NT2/D1 (cell line): ENCODE measurements around the gene WBP1.
A peak's percentile ranks its signal among the peaks of the same experiment; 100 is the strongest.

Experiments used
- DNase-seq: peaks from one replicate; pipeline ENCODE4 v3.0.0-alpha.2; 2011; ENCODE audit warnings: low read depth, low spot score
- H3K27me3 ChIP-seq: 2 replicates; pipeline ENCODE4 v1.6.0; 2011; ENCODE audit warnings: mild to moderate bottlenecking; ENCODE audit not compliant: insufficient read length, insufficient read depth
- H3K36me3 ChIP-seq: 2 replicates; pipeline ENCODE4 v1.6.1; 2011; ENCODE audit warnings: mild to moderate bottlenecking, low read length, mixed read lengths; ENCODE audit not compliant: insufficient read depth, insufficient read length
- H3K4me1 ChIP-seq: 2 replicates; pipeline ENCODE4 v1.5.1; 2011; ENCODE audit not compliant: insufficient read depth, insufficient read length
- H3K4me3 ChIP-seq: 2 replicates; pipeline ENCODE4 v1.5.1; 2011; ENCODE audit warnings: low read depth; ENCODE audit not compliant: insufficient read length
- H3K9ac ChIP-seq: 2 replicates; pipeline ENCODE4 v1.6.0; 2011; ENCODE audit warnings: low read depth; ENCODE audit not compliant: insufficient read length
- H3K9me3 ChIP-seq: 2 replicates; pipeline ENCODE4 v1.5.1; 2011; ENCODE audit warnings: mild to moderate bottlenecking, low read length; ENCODE audit not compliant: insufficient read depth
- SUZ12 ChIP-seq: IDR thresholded peaks from 2 replicates; pipeline ENCODE4 v1.6.1; 2011; ENCODE audit not compliant: insufficient read length, insufficient read depth; ENCODE audit errors: extremely low read depth
- YY1 ChIP-seq: IDR thresholded peaks from 2 replicates; pipeline ENCODE4 v1.6.1; 2011; ENCODE audit not compliant: insufficient read length, insufficient read depth
- ZNF274 ChIP-seq: IDR thresholded peaks from 2 replicates; pipeline ENCODE4 v1.6.1; 2011; ENCODE audit warnings: mild to moderate bottlenecking, low read depth, low read length

The WBP1 gene

DNA sequence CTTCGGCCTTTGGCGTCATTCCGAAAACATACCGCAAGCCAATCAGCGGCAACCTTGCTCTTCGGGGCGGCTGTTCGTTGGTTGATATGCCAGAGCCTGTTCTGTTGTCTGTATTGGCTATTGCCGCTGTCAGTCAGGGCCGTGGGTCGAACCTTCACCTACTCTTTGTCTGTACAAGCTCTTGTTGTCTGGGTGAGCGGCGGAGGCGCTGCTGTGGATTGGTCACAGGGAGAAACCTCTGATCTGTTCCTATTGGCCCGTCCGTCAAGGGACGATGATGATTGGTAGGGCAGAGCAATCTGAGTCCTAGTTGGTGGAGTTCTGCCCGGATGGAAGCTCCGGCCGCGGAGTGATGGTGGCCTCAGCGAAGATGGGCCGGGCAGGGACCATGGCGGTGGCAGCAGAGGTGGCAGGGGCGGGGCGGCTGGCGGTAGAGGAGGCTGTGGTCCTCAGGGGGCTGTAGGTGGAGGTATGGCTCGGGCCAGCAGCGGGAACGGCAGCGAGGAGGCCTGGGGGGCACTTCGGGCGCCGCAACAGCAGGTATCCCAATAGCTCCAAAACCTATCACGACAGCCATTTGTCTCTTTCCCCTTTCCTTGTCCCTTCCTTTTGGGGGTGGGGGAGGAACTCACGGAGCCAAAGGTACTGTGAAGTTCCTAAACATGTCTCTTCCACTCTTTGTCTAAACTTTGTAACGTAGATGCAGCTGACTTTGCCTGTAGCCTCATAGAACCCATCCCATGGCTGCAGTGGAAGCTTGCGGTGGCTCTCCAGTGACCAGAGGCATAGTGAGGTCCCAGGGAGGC, at the start of gene WBP1:
TSS of gene WBP1 (plus strand) at position 307 of the 806 bp plus-strand sequence. CDS start at position 472, 165 bp downstream.
- H3K36me3 ChIP-seq: peaks cover 33% of the 10 kb centered on the region
- no peaks in the 10 kb centered on the region for H3K9me3 ChIP-seq
- TF ChIP-seq YY1 (peak; percentile 45), ZNF274 (no peak), SUZ12 (no peak)
- peak within 1 kb of the TSS; percentile 86 for H3K4me3 ChIP-seq
- DNase-seq: peak; percentile 99
- H3K4me1 ChIP-seq: no peaks in the 10 kb centered on the region
- H3K27me3 ChIP-seq: no peaks in the 10 kb centered on the region
- H3K9ac ChIP-seq: peak within 1 kb of the TSS; percentile 95

GRCh38 chr2:74413001-74413698, 45.1 kb upstream of the WBP1 start:
- H3K9me3 ChIP-seq: no peaks in the 10 kb centered on the region
- no peak overlapping the region for H3K4me3 ChIP-seq
- H3K36me3 ChIP-seq: no peaks in the 10 kb centered on the region
- TF ChIP-seq SUZ12: no peak
- no peak for TF ChIP-seq YY1
- no peak for TF ChIP-seq ZNF274
- no peaks in the 10 kb centered on the region for H3K27me3 ChIP-seq
- peaks cover 12% of the 10 kb centered on the region for H3K4me1 ChIP-seq
- DNase-seq: no peak
- H3K9ac ChIP-seq: no peak overlapping the region

- TF ChIP-seq YY1 (no peak), ZNF274 (no peak), SUZ12 (no peak)
- H3K27me3 ChIP-seq: peaks cover 2% of the 10 kb centered on the region
- H3K4me1 ChIP-seq: peaks cover 12% of the 10 kb centered on the region
- no peaks in the 10 kb centered on the region for H3K36me3 ChIP-seq
- no peak overlapping the region for H3K9ac ChIP-seq
- H3K9me3 ChIP-seq: no peaks in the 10 kb centered on the region
- no peak for DNase-seq
- H3K4me3 ChIP-seq: no peak overlapping the region
Measured at GRCh38 chr2:74414441-74414840, 43.8 kb upstream of the WBP1 start.

DNA sequence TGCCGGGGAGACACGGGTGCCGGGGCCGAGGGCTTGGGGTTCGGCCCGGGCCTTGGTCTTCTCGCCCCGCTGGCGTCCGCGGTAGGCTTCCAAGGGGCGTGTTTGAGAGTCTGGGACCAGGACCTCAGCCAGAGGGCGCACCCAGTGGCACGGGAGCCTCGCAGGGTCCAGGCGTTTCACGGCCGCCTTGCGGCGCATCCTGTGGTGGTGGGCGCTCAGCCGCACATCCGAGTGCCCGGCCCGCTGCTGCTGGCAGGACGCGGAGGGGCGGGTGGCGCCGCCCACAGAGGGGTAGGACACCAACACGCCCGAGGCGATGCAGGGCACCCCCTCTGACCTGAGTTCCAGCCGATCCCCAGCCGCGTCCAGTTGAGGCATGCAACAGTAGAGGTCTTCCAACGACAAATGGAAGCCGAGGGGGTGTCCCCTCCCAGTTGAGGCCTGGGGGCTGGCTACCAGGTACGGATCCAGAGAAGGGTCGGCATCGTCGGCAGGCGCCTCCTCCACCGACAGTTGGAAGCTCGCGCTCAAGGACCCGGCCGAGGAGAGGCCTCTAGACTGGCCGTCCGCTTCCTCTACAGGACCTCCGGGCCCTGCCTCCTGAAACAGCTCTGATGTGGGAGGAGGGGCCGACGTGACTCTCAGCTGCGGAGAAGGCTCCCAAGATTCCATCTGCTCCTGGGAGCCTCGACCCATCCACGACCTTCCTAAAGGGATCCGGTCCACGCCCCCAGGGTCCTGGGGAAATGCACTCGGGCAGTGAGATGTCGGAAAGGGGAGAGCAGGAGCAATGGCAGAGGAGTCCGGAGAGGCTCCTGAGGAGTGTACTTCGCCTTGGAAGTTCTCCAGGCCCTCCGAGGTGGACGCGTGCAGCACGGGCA, 43.1 kb upstream of the WBP1 start:
- no peak for TF ChIP-seq YY1
- no peak for TF ChIP-seq ZNF274
- TF ChIP-seq SUZ12: no peak
- H3K4me3 ChIP-seq: no peak overlapping the region
- no peaks in the 10 kb centered on the region for H3K36me3 ChIP-seq
- H3K9me3 ChIP-seq: no peaks in the 10 kb centered on the region
- H3K4me1 ChIP-seq: peaks cover 12% of the 10 kb centered on the region
- H3K27me3 ChIP-seq: peaks cover 6% of the 10 kb centered on the region
- no peak overlapping the region for H3K9ac ChIP-seq
- DNase-seq: no peak

DNA sequence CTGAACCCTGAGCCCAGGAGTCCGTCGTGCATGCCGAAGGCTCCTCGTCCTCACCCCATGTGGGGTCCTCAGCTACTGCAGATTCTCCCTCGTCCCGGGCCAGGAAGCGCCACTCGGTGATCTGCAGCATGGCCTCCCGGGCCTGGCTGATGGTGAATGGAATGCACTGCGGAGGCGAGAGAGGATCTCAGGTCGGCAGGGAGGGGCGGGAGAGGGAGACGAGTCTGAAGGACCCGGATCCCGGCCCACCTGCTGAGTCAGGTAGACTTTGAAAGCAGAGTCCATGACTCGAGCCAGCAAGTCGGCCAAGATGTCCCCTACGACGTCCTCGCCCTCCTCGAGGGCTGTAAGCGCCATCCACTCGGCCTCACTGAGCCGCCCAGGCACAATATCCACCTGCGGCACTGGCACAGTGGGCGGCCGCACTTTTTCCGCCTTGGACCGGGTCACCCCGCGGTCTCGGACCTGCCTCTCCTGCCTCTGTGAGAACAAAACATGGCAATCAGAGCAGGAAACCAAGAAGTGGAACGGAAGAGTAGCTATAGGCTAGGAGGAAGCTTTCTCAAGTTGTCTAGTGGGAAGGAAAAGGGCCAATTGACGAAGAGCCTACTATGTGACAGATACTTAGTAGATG, 42.4 kb upstream of the WBP1 start:
- no peaks in the 10 kb centered on the region for H3K36me3 ChIP-seq
- peaks cover 13% of the 10 kb centered on the region for H3K27me3 ChIP-seq
- TF ChIP-seq YY1: no peak
- no peak for TF ChIP-seq ZNF274
- TF ChIP-seq SUZ12: no peak
- DNase-seq: no peak
- no peak overlapping the region for H3K4me3 ChIP-seq
- peaks cover 12% of the 10 kb centered on the region for H3K4me1 ChIP-seq
- H3K9ac ChIP-seq: no peak overlapping the region
- no peaks in the 10 kb centered on the region for H3K9me3 ChIP-seq

DNA sequence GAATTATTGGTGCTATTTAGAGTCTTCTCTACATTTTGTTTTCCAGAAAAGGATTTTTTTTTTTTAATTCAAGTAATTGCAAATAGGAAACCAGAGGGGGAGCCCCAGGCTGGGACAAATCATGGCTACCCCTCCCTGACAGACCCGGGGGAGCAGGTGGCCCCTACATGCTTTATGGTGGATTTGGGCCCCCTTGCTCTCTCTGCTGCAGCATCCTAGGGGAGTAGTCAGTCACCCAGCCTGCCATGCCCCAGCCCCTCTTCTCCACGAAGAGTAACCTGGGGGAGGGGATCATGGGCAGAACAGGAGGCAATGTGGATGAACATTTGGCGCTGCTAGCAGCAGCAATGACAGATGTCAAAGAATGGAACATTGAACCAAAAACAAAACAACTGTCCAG, 41.5 kb upstream of the WBP1 start:
- no peak for DNase-seq
- Histone ChIP-seq H3K9me3 (no peaks in the 10 kb centered on the region), H3K9ac (no peak overlapping the region), H3K4me1 (peaks cover 12% of the 10 kb centered on the region), H3K36me3 (no peaks in the 10 kb centered on the region), H3K27me3 (peaks cover 19% of the 10 kb centered on the region), H3K4me3 (no peak overlapping the region)
- TF ChIP-seq YY1 (no peak), ZNF274 (no peak), SUZ12 (no peak)

DNA sequence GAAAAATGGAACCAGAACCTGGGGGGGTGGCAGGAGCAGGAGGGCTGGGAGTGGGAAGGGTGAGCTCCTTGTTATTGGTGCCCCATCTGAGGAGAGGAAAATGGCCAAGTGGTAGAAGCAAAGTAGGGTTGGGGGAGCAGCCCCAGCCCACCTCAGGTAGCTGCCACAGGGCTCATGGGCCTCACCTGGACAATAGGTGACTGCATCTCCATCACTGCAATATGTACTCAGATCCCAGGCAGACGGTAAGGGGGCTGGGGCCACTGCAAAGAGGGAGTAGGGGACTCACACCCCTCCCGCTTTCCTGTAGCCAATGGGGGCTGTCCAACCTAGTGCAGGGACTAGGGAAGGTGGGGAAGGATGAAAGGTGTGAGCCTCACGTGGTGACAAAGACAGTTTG, 41.0 kb upstream of the WBP1 start:
- Histone ChIP-seq H3K9ac (no peak overlapping the region), H3K9me3 (no peaks in the 10 kb centered on the region), H3K4me1 (peaks cover 14% of the 10 kb centered on the region), H3K27me3 (peaks cover 19% of the 10 kb centered on the region), H3K36me3 (no peaks in the 10 kb centered on the region), H3K4me3 (no peak overlapping the region)
- DNase-seq: no peak
- TF ChIP-seq ZNF274: no peak
